Measurements from ENCODE around the gene SETD1A.
"Not testable (repeated sequence)": the region's sequence is repeated elsewhere in the genome, so short reads cannot be mapped to it uniquely, and the experiment has no call there.

SETD1A gene

GRCh38 chr16:31007684-31008083, 50.1 kb downstream of the SETD1A start:
- no peak for TF ChIP-seq CTCF (IDR thresholded peaks at IDR 0.05; ENCODE audit: low read depth, low read length)

GRCh38 chr16:31008149-31008548, 50.6 kb downstream of the SETD1A start:
- TF ChIP-seq CTCF (IDR thresholded peaks at IDR 0.05; ENCODE audit: low read depth, low read length) = no peak
- no peak for DNase-seq (ENCODE audit: extremely low read depth, low read depth)

More at GRCh38 chr16:31007684-31008083, 50.1 kb downstream of the SETD1A start:
- DNase-seq (ENCODE audit: extremely low read depth, low read depth) = no peak

- no peak for DNase-seq (ENCODE audit: extremely low read depth, low read depth)
- no peak for TF ChIP-seq CTCF (IDR thresholded peaks at IDR 0.05; ENCODE audit: low read depth, low read length)
These were observed 51.0 kb downstream of the SETD1A start for GRCh38 chr16:31008551-31008950.

- no peak for TF ChIP-seq CTCF (IDR thresholded peaks at IDR 0.05; ENCODE audit: low read depth, low read length)
- DNase-seq (ENCODE audit: extremely low read depth, low read depth) = no peak
These were observed 51.6 kb downstream of the SETD1A start for GRCh38 chr16:31009120-31009519.

- DNase-seq (ENCODE audit: extremely low read depth, low read depth) = no peak
These were observed 52.5 kb downstream of the SETD1A start for GRCh38 chr16:31009894-31010584.

GRCh38 chr16:31010585-31011325, 53.2 kb downstream of the SETD1A start, which contains the start of gene STX1B:
STX1B (minus strand) TSS chr16:31010638; CDS start chr16:31010396, 242 bp downstream.
- no peak for TF ChIP-seq CTCF (IDR thresholded peaks at IDR 0.05; ENCODE audit: low read depth, low read length)
- no peak for DNase-seq (ENCODE audit: extremely low read depth, low read depth)

More at GRCh38 chr16:31009894-31010584, 52.5 kb downstream of the SETD1A start:
- peak; percentile 28 for TF ChIP-seq CTCF (IDR thresholded peaks at IDR 0.05; ENCODE audit: low read depth, low read length)

- not testable (repeated sequence) for DNase-seq (ENCODE audit: extremely low read depth, low read depth)
These were observed 54.3 kb downstream of the SETD1A start for GRCh38 chr16:31011815-31012214.

- DNase-seq (ENCODE audit: extremely low read depth, low read depth) = not testable (repeated sequence)
These were observed 55.7 kb downstream of the SETD1A start for GRCh38 chr16:31013292-31013691.
